Measurements from ENCODE around the gene SAMD4B. TPM values are rescaled to one million over a fixed set of nuclear protein-coding genes. Genes with fewer than 3 reads are reported as not detected.

Gene SAMD4B
- total and polyA plus RNA-seq, 9 of the 15 experiments (the other 6 are each of a cell fraction or from before 2014, with no cell fraction given) = 3.4 to 90.5 (median 38.0) TPM

GRCh38 chr19:39310558-39311311, 31.5 kb upstream of the SAMD4B start (continued):
- TF ChIP-seq MGA (IDR thresholded peaks at IDR 0.05) (no peak), ZBTB43 (CRISPR knock-in tag; IDR thresholded peaks at IDR 0.05) (no peak), DMBX1 (CRISPR knock-in tag; IDR thresholded peaks at IDR 0.05; ENCODE audit: borderline replicate concordance) (no peak), REST (IDR thresholded peaks at IDR 0.05; ENCODE audit: borderline replicate concordance) (no peak), REST (CRISPR knock-in tag; IDR thresholded peaks at IDR 0.05; ENCODE audit: low read depth) (no peak), ZNF77 (CRISPR knock-in tag; IDR thresholded peaks at IDR 0.05) (no peak)

Data from K562 (cell line).